ENCODE measurements around the gene HOTAIR.

HOTAIR gene

GRCh38 chr12:53964315-53964713 lies 10.4 kb downstream of the HOTAIR start:
- no peak overlapping the region for H3K4me3 ChIP-seq (ENCODE audit: low read length)
- TF ChIP-seq, protein P1, sequence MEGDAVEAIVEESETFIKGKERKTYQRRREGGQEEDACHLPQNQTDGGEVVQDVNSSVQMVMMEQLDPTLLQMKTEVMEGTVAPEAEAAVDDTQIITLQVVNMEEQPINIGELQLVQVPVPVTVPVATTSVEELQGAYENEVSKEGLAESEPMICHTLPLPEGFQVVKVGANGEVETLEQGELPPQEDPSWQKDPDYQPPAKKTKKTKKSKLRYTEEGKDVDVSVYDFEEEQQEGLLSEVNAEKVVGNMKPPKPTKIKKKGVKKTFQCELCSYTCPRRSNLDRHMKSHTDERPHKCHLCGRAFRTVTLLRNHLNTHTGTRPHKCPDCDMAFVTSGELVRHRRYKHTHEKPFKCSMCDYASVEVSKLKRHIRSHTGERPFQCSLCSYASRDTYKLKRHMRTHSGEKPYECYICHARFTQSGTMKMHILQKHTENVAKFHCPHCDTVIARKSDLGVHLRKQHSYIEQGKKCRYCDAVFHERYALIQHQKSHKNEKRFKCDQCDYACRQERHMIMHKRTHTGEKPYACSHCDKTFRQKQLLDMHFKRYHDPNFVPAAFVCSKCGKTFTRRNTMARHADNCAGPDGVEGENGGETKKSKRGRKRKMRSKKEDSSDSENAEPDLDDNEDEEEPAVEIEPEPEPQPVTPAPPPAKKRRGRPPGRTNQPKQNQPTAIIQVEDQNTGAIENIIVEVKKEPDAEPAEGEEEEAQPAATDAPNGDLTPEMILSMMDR (conservative IDR thresholded peaks at IDR 0.05; ENCODE audit: low read depth, low read length): no peak
- DNase-seq (ENCODE audit: low read depth): no peak

DNA sequence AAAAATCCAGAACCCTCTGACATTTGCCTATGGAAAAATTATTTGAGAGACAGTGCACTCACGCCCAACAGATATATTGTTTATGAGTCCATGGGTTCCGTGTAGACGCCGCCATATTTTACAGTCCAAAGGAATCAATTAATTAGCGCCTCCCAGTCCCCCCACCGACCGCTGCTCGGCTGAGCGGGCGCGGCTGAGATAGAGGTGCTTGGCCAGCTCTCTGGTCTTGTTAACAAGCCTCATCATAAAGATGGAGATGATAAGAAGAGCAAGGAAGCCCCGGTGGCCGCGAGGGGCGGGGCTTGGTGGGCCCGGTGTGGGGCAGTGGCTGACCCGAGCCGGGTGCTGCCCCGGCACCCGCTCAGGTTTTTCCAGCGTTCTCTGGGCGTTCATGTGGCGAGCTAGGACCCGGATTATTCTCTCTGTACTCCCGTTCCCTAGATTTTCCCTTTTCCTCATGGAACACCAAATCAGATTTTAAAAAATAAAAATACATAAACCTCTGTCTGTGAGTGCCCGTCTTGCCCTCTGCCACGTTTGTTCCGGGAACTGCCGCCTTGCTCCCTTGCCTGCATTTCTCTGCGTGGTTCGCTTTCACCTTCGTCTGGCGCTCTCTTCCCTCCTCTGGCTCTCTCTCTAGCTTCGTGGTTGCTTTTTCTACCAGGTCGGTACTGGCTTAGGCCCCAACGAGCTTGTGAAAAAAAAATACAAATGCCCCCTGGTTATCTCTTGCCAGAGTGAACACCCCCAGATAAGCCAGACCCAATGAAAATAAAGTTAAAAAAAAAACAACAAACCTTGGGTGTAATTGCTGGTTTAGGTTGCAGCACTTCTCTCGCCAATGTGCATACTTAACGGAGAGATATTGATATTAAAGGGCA lies 11.1 kb downstream of the HOTAIR start:
- H3K4me3 ChIP-seq (ENCODE audit: low read length): no peak overlapping the region
- TF ChIP-seq, protein P1 (conservative IDR thresholded peaks at IDR 0.05; ENCODE audit: low read depth, low read length): no peak
- no peak for DNase-seq (ENCODE audit: low read depth)

DNA sequence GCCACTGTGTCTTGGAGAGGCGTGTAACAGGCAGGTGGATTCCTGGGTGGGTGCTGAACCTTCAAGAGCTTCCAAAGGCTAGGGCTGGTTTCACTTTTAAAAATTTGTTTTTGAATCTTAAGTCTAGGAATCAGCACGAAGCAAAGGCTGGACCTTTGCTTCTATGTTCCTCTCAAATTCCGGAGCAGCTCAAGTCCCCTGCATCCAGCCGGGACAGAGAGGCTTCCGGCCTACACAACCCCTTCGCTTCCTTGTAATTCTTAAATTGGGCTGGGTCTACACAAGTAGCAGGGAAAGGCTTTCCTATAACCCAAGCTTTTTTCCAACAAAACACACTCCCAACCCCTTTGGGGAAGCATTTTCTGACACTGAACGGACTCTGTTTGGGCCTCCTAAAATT lies 11.7 kb downstream of the HOTAIR start:
- TF ChIP-seq, protein P1 (conservative IDR thresholded peaks at IDR 0.05; ENCODE audit: low read depth, low read length): no peak
- H3K4me3 ChIP-seq (ENCODE audit: low read length): no peak overlapping the region
- no peak for DNase-seq (ENCODE audit: low read depth)

GRCh38 chr12:53961025-53961761 lies 13.6 kb downstream of the HOTAIR start:
- DNase-seq (ENCODE audit: low read depth): no peak
- TF ChIP-seq, protein P1 (conservative IDR thresholded peaks at IDR 0.05; ENCODE audit: low read depth, low read length): no peak
- H3K4me3 ChIP-seq (ENCODE audit: low read length): no peak overlapping the region

GRCh38 chr12:53960187-53961024 lies 14.3 kb downstream of the HOTAIR start:
- TF ChIP-seq, protein P1 (conservative IDR thresholded peaks at IDR 0.05; ENCODE audit: low read depth, low read length): no peak
- no peak for DNase-seq (ENCODE audit: low read depth)
- H3K4me3 ChIP-seq (ENCODE audit: low read length): no peak overlapping the region

DNA sequence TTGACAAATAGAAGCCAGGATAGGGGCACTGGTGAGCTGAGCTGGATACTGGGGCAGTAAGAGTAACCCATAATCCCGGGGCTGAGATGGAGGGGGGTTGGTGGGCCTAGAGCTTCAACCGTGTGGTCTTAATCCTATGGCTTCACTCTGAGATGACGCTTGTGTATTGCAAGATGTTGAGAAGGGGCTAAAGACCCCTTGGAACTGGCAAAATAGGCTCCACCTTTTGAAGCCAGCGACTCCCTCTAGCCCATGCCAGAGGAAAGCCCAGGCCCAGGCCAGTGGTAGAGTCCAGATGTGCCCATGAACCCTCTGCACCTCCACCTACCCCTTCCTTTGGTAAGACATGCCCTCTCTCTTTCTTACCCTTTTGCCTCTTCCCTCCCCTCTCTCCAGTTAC lies 15.4 kb downstream of the HOTAIR start:
- TF ChIP-seq, protein P1 (conservative IDR thresholded peaks at IDR 0.05; ENCODE audit: low read depth, low read length): no peak
- DNase-seq (ENCODE audit: low read depth): no peak
- H3K4me3 ChIP-seq (ENCODE audit: low read length): no peak overlapping the region

All from retinal pigment epithelial cell (primary cell).